Ishikawa (cell line): ENCODE measurements around the gene ENOX2.

Source experiments
- EP300 ChIP-seq: IDR thresholded peaks from 2 replicates; pipeline ENCODE4 v1.6.1; 2012; ENCODE audit warnings: borderline replicate concordance
- MAX ChIP-seq: IDR thresholded peaks from 2 replicates; pipeline ENCODE4 v1.6.1; 2012
- RAD21 ChIP-seq: IDR thresholded peaks from 2 replicates; pipeline ENCODE4 v1.6.1; 2012; ENCODE audit warnings: low read depth

DNA sequence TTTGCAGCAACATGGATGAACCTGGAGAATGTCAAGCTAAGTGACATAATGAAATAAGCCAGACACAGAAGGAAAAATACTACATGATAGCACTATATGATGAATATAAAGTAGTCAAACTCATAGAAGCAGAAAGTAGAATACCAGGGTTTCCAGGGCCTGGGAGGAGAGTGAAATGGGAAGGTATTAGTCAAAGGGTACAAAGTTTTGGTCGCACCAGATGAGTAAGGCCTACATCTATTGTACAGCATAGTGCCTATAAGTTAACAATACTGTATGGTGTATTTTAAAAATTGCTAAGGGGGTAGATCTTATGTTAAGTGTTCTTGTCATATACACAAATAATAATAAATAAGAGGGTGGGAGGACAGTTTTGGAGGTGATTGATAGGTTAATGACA is 41.5 kb downstream of the ENOX2 start:
- no peak for TF ChIP-seq EP300
- TF ChIP-seq MAX = no peak
- TF ChIP-seq RAD21 = no peak
